CD4-positive, alpha-beta memory T cell (primary cell): ENCODE measurements around the gene GPR39. TPM values are rescaled to one million over a fixed set of nuclear protein-coding genes. Genes with fewer than 3 reads are reported as not detected.

ENCODE experiments used
- CTCF ChIA-PET: fragments of 350-600 bp; sonication (Branson Sonifier 250); formaldehyde crosslinking; loops from one replicate; lab custom pipeline; 2021; ENCODE audit warnings: inconsistent platforms; ENCODE audit not compliant: partially characterized antibody; lab: Charles Lee
- POLR2A ChIA-PET: fragments of 350-600 bp; sonication (Branson Sonifier 250); formaldehyde crosslinking; loops from one replicate; lab custom pipeline; 2021; ENCODE audit not compliant: partially characterized antibody; lab: Charles Lee
- DNase-seq, 5 donors: peaks; one replicate each; pipeline versions ENCODE4 v3.0.0 to v3.0.0-alpha.2; 2020 to 2022; ENCODE audit warnings: mixed read lengths in 1 of 5
- H3K27ac ChIP-seq: one replicate; pipeline ENCODE4 v1.7.0; 2013; ENCODE audit warnings: low read depth, low read length
- H3K27me3 ChIP-seq: 2 replicates; pipeline ENCODE4 v1.7.0; 2013; ENCODE audit warnings: mild to moderate bottlenecking, low read length, moderate library complexity; ENCODE audit not compliant: insufficient read depth
- H3K36me3 ChIP-seq: 2 replicates; pipeline ENCODE4 v1.7.0; 2013; ENCODE audit warnings: mild to moderate bottlenecking, low read length, moderate library complexity; ENCODE audit not compliant: insufficient read depth
- H3K4me1 ChIP-seq: 2 replicates; pipeline ENCODE4 v1.7.0; 2013; ENCODE audit warnings: mild to moderate bottlenecking, low read length, moderate library complexity; ENCODE audit not compliant: insufficient read depth
- H3K4me3 ChIP-seq, 2 donors: one replicate each; pipeline ENCODE4 v1.7.0; 2013; ENCODE audit warnings: low read length in 2 of 2, mild to moderate bottlenecking in 1 of 2
- H3K9me3 ChIP-seq, 2 donors: one replicate each; pipeline ENCODE4 v1.7.0; 2013; ENCODE audit warnings: low read length in 2 of 2, control low read depth in 1 of 2; ENCODE audit not compliant: control insufficient read depth in 1 of 2
- H3K27ac Mint-ChIP-seq, 7 donors: one replicate each; pipeline ENCODE4 v1.8.0; 2020 to 2021; ENCODE audit warnings: mixed read lengths in 7 of 7, mild to moderate bottlenecking in 6 of 7, inconsistent platforms in 3 of 7, moderate library complexity in 3 of 7
- H3K27me3 Mint-ChIP-seq, 2 donors: one replicate each; pipeline ENCODE4 v1.8.0; 2020 to 2021; ENCODE audit warnings: mixed read lengths in 2 of 2
- H3K36me3 Mint-ChIP-seq, 2 donors: one replicate each; pipeline ENCODE4 v1.8.0; 2020 to 2021; ENCODE audit warnings: mixed read lengths in 2 of 2, inconsistent platforms in 1 of 2, mild to moderate bottlenecking in 1 of 2
- H3K4me1 Mint-ChIP-seq, 4 donors: one replicate each; pipeline ENCODE4 v1.8.0; 2020 to 2021; ENCODE audit warnings: mixed read lengths in 4 of 4, mild to moderate bottlenecking in 1 of 4
- H3K4me3 Mint-ChIP-seq, 8 donors: one replicate each; pipeline ENCODE4 v1.8.0; 2020 to 2021; ENCODE audit warnings: mixed read lengths in 8 of 8, mild to moderate bottlenecking in 7 of 8, moderate library complexity in 6 of 8, inconsistent platforms in 3 of 8
- H3K9me3 Mint-ChIP-seq, 8 donors: one replicate each; pipeline ENCODE4 v1.8.0; 2020 to 2021; ENCODE audit warnings: mixed read lengths in 8 of 8, mild to moderate bottlenecking in 5 of 8, inconsistent platforms in 3 of 8, moderate library complexity in 1 of 8
- intact Hi-C: fragments of 100-400 bp; cut with micrococcal nuclease; formaldehyde crosslinking; loops from one replicate; pipeline ENCODE4 v1.15.1; 2023
- polyA plus RNA-seq, 2 donors: library from polyadenylated mRNA; unstranded; fragments of 300-500 nt; fragmentation: Illumina TruSeq; gene quantifications; one replicate each; pipeline ENCODE4 v1.2.3, GENCODE V29; 2021
- total RNA-seq, 2 experiments: library from RNA; stranded (reverse); gene quantifications; one replicate each; pipeline ENCODE4 v1.2.3, GENCODE V29; 2021

The GPR39 gene
- total and polyA plus RNA-seq, 4 experiments from 2014 or later = not detected

DNA sequence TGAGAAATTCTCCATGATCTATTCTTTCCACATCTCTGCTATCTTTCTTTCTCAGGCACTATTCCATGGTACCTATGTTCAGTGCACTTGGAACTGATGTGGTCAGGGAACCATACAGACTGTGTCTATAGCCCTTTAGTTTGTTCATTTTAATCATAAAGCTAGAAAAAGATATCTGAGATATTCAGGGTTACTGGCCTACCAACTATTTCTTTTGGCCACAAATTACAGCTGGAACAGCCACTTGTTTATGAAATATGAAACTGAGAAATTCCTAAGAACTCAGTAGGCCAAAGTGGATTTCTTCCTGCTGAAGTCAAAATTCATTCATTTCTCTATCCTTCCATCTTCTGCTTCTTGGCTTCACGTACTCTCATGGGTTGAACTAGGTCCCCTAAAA is 276.2 kb downstream of the GPR39 start:
- DNase-seq = no peak
- Mint-ChIP-seq H3K9me3 (peaks cover 0 to 13% (median 4%) of the 10 kb centered on the region in 8 donors), H3K27ac (no peak overlapping the region), H3K27me3 (no peaks in the 10 kb centered on the region), H3K36me3 (no peaks in the 10 kb centered on the region), H3K4me3 (no peak overlapping the region), H3K4me1 (no peaks in the 10 kb centered on the region)
- Histone ChIP-seq H3K4me3 (no peak overlapping the region), H3K27ac (no peak overlapping the region), H3K27me3 (no peaks in the 10 kb centered on the region), H3K9me3 (no peaks in the 10 kb centered on the region), H3K36me3 (no peaks in the 10 kb centered on the region), H3K4me1 (no peaks in the 10 kb centered on the region)
- ChIA-PET CTCF (no interaction called here), POLR2A (no interaction called here)
- intact Hi-C loops = no loop called here
